IPS-15b (cell line): Measurements from ENCODE around the gene CD34.

ENCODE experiments used
- H3K27me3 ChIP-seq: one replicate; pipeline ENCODE4 v1.6.1; 2013; ENCODE audit warnings: low read length; ENCODE audit not compliant: control insufficient read depth, insufficient read depth
- H3K36me3 ChIP-seq: one replicate; pipeline ENCODE4 v1.6.1; 2013; ENCODE audit warnings: low read length; ENCODE audit not compliant: control insufficient read depth, insufficient read depth
- H3K4me1 ChIP-seq: one replicate; pipeline ENCODE4 v1.6.1; 2013; ENCODE audit warnings: mild to moderate bottlenecking, low read length; ENCODE audit not compliant: control insufficient read depth, insufficient read depth
- H3K4me3 ChIP-seq: one replicate; pipeline ENCODE4 v1.5.1; 2013; ENCODE audit warnings: low read depth, low read length
- H3K9ac ChIP-seq: one replicate; pipeline ENCODE4 v1.6.1; 2013; ENCODE audit warnings: low read depth, mild to moderate bottlenecking, low read length
- H3K9me3 ChIP-seq: one replicate; pipeline ENCODE4 v1.6.1; 2013; ENCODE audit warnings: mild to moderate bottlenecking, low read length; ENCODE audit not compliant: control insufficient read depth, insufficient read depth

CD34 gene

DNA sequence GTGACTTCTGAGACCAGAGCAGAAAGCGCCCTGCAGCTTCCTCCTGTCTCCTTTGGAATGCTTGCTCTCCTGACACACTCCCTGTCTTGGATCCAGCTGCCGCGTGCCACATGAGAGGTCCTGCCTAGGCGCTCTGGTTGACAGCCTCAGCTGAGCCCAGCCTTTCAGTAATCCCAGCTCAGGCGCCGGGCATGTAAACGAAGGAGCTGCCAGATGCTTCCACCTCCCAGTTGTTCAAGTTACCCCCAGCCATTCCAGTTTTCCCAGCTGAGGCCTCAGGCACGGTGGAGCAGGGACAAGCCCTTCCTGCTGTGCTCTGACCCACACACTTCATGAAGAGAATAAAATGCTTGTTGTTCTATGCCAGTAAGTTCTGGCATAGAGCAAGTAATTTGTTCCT, 14.3 kb upstream of the CD34 start:
- H3K27me3 ChIP-seq = no peaks in the 10 kb centered on the region
- no peak overlapping the region for H3K4me3 ChIP-seq
- H3K9me3 ChIP-seq = no peaks in the 10 kb centered on the region
- H3K36me3 ChIP-seq = no peaks in the 10 kb centered on the region
- H3K4me1 ChIP-seq = peaks cover 9% of the 10 kb centered on the region
- no peak overlapping the region for H3K9ac ChIP-seq

- no peaks in the 10 kb centered on the region for H3K9me3 ChIP-seq
- H3K27me3 ChIP-seq = peaks cover 3% of the 10 kb centered on the region
- no peak overlapping the region for H3K4me3 ChIP-seq
- no peak overlapping the region for H3K9ac ChIP-seq
- peaks cover 9% of the 10 kb centered on the region for H3K4me1 ChIP-seq
- H3K36me3 ChIP-seq = no peaks in the 10 kb centered on the region
These were observed 12.6 kb upstream of the CD34 start for GRCh38 chr1:207923561-207923960.

DNA sequence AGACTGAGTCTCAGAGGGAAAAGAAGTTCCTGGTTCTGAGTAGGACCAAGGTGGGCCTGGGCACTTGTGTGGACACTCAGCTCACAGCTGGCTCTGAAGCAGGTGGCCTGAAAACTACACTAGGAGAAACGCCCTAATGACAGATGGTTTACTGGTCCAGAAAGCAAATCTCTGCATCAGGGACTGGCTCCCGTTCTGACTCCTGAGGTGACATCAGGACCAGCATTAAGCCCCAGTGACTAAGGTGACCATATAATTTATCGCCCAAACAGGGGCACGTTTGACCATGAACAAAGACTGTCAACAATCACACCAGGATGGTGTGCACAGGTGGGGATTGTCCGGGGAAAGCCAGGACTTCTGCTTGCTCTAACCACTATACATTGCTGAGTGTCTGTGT, 12.2 kb upstream of the CD34 start:
- H3K9ac ChIP-seq = no peak overlapping the region
- peaks cover 3% of the 10 kb centered on the region for H3K27me3 ChIP-seq
- H3K4me3 ChIP-seq = no peak overlapping the region
- H3K4me1 ChIP-seq = peaks cover 9% of the 10 kb centered on the region
- no peaks in the 10 kb centered on the region for H3K9me3 ChIP-seq
- no peaks in the 10 kb centered on the region for H3K36me3 ChIP-seq

DNA sequence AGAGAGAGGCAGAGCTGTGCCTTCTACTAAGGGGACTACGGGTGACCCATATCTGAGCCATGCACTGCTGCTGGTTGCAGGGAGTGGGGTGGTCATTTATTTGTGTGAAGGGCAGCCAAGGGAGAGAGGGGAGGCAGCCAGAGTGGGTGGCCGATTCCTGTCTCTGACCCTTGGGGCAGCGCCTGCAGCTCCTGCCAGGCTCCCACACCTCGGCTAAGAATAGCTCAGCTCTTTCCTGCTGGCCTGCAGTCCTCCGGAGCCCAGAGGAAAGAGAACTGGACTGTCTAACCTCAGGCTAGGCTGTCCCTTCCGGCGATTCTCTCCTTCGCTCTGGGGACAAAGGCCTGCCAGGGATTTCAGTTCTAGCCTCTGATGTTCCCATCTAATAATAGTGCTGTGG, 11.6 kb upstream of the CD34 start:
- Histone ChIP-seq H3K9me3 (no peaks in the 10 kb centered on the region), H3K27me3 (peaks cover 3% of the 10 kb centered on the region), H3K36me3 (no peaks in the 10 kb centered on the region), H3K4me1 (peaks cover 9% of the 10 kb centered on the region), H3K4me3 (no peak overlapping the region), H3K9ac (no peak overlapping the region)

DNA sequence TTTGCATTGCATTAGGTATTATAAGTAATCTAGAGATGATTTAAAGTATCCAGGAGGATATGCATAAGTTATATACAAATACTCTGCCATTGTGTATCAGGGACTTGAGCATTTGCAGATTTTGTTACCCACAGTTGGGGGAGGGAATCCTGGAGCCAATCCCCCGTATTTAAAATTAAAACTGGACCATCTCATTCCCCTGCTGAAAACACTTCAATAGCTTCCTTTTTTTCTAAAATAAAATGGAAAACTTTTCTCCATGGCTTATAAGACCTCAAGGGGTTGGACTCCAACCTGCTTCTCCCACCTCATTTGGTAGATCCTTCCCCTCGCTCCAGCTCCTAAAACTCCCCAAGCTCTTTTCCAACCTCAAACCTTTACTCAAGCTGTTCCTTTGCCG, 10.4 kb upstream of the CD34 start:
- Histone ChIP-seq H3K4me1 (peaks cover 9% of the 10 kb centered on the region), H3K36me3 (no peaks in the 10 kb centered on the region), H3K9ac (no peak overlapping the region), H3K27me3 (peaks cover 3% of the 10 kb centered on the region), H3K9me3 (no peaks in the 10 kb centered on the region), H3K4me3 (no peak overlapping the region)

DNA sequence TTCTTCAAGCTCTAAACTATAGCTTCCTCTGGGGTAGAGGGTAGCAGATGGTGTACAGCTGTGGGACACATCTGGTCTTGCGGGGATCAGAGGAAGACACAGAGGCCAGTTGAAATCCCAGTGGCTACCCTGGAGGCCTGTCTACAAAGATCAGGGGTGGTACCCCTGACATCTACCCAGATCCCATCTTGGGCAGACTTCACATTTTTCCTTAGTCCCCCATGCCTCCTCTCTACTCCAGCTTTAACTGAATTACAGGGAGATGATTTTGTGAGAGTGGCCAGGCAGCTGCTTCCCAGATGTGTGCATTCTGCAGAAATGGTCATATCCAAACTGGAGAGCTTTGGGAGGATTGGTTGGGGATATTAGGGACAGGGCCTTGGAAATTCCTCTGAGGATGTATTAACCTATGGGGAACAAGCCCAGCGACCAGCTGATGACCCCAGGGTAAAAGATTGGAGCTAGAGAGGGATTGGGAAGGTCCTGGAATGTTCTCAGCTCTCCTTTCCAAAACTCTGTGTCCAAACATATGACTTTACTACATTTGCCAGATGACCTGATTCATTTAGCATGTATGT, 9.6 kb upstream of the CD34 start:
- no peak overlapping the region for H3K9ac ChIP-seq
- H3K27me3 ChIP-seq = peaks cover 3% of the 10 kb centered on the region
- no peaks in the 10 kb centered on the region for H3K9me3 ChIP-seq
- H3K4me1 ChIP-seq = peaks cover 9% of the 10 kb centered on the region
- H3K36me3 ChIP-seq = no peaks in the 10 kb centered on the region
- no peak overlapping the region for H3K4me3 ChIP-seq

DNA sequence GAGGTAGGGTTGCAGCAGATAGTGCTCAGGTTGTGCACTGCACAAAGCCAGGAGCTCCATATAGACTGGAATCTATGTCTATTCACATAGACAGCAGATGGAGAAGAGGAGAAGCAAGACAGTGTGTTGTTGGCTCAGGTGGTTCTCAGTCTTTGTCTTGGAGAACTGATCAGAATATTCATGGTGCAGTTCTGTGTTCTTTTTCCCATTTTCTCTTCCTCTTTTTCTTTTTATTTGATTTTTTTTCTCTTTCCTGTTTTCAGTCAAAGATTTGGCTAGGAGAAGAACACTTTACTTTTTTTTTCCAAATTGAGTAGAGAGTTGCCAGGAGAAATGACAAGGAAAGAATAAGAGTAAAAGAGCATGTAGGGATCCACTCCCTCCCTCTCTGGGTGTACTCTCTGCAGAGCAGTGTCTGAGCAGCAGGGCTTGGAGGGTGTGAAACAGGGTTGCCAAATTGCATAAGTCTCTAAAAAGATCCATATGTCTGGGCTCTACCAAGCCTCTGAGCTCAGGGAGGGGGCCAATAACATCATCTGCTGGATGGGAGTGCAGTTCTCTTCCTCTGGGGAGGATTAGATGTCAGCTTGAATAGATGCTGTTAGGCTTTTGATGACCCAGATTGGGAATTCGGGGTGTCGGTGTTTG, 8.7 kb upstream of the CD34 start:
- Histone ChIP-seq H3K4me1 (peaks cover 6% of the 10 kb centered on the region), H3K4me3 (no peak overlapping the region), H3K9ac (no peak overlapping the region), H3K36me3 (no peaks in the 10 kb centered on the region), H3K9me3 (no peaks in the 10 kb centered on the region), H3K27me3 (peaks cover 3% of the 10 kb centered on the region)

- Histone ChIP-seq H3K27me3 (peaks cover 7% of the 10 kb centered on the region), H3K9me3 (no peaks in the 10 kb centered on the region), H3K36me3 (no peaks in the 10 kb centered on the region), H3K4me1 (peaks cover 4% of the 10 kb centered on the region), H3K9ac (no peak overlapping the region), H3K4me3 (no peak overlapping the region)
These were observed 7.7 kb upstream of the CD34 start for GRCh38 chr1:207918581-207918980.

- H3K4me1 ChIP-seq = no peaks in the 10 kb centered on the region
- no peak overlapping the region for H3K9ac ChIP-seq
- peaks cover 13% of the 10 kb centered on the region for H3K27me3 ChIP-seq
- H3K9me3 ChIP-seq = no peaks in the 10 kb centered on the region
- H3K36me3 ChIP-seq = no peaks in the 10 kb centered on the region
- no peak overlapping the region for H3K4me3 ChIP-seq
These were observed 7.1 kb upstream of the CD34 start for GRCh38 chr1:207918011-207918410.

DNA sequence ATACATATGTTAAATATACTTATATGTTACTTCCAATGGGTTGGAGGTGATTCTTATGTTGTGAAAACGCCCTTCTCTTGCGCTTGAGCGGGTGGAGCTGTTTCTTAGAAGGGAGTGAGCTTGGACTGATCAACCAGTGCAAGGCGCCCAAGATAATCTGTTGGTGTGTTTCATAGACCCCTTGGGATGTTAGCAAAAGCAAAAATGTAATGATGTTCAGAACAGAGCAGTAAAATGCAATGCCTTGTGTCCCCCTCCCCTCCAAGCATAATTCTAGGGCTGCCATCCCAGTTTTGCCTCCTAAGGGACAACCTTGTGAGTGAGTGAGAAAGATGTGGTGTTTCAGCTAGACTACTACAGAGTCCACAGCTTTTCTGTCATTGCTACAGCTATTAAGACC, 6.2 kb upstream of the CD34 start:
- no peak overlapping the region for H3K9ac ChIP-seq
- H3K27me3 ChIP-seq = peaks cover 22% of the 10 kb centered on the region
- H3K9me3 ChIP-seq = no peaks in the 10 kb centered on the region
- no peaks in the 10 kb centered on the region for H3K36me3 ChIP-seq
- no peak overlapping the region for H3K4me3 ChIP-seq
- no peaks in the 10 kb centered on the region for H3K4me1 ChIP-seq

DNA sequence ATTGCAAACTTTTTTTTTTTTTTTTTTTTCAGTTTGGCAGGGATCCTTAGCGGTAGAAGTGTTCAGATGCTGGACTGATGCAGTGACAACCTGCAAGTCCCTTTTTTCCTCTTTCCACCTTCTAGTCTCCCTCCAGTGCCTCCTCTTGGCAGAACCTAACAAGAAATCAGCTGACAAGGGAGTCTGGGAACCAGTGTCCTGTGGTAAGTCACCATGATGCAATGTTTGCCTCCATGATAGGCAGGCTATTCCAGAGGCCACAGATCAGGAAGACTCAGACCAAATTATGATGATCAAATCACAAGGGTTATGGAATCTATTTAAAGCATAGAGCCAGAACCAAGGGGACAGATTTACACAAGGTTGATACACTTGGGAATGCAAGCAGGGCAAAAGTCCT, 3.0 kb upstream of the CD34 start:
- H3K9me3 ChIP-seq = no peaks in the 10 kb centered on the region
- H3K9ac ChIP-seq = no peak overlapping the region
- H3K36me3 ChIP-seq = no peaks in the 10 kb centered on the region
- H3K4me3 ChIP-seq = no peak overlapping the region
- H3K27me3 ChIP-seq = peaks cover 50% of the 10 kb centered on the region
- peaks cover 3% of the 10 kb centered on the region for H3K4me1 ChIP-seq

DNA sequence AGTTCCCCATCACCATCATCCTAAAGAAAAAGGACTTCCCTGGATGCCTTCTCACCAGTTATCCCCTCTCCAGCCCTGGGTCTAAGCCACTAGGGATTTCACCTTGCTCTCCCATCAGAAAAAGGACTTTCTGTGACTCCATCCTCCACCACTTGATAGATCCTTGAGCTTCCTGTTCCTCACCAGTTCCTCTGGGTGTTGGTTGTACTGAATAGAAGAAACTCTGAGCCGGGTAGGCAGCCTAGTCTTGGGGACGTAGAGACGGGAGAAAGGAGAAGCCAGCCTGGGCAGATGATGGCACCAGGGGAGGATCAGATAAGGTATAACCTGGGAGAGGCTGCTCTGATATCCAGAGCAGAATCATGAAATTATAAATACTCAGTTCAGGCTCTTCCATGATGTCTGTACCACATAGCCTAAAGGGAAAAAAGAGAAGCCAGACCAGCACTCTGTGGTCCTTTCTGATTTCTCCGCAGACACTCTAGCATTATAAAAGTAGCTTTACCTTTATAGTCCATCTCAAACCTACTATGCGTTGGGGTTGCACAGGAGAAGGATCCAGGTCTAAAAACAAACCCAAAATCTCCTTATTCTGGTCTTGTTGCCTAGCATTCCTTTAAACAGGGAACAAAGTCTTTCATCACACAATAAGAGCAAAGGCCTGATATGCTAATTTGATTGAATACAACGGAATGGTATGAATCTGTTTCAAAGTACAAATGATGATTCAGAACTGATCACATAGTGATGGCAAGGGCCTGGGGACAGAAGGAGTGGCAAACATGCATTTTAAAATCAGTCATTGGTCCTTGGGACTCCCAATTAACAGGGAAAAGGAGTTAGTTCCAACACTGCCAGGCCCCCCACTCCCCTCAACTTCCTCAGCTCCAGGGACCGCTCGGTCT, 1.2 kb upstream of the CD34 start:
- H3K4me1 ChIP-seq = peaks cover 3% of the 10 kb centered on the region
- no peak overlapping the region for H3K4me3 ChIP-seq
- peaks cover 57% of the 10 kb centered on the region for H3K27me3 ChIP-seq

More for the DNA sequence above, 1.2 kb upstream of the CD34 start:
- H3K36me3 ChIP-seq = no peaks in the 10 kb centered on the region
- H3K9me3 ChIP-seq = no peaks in the 10 kb centered on the region
- H3K9ac ChIP-seq = no peak overlapping the region
